Body of pancreas (tissue), 4 donors: ENCODE data around the gene HNRNPH2. TPM values are rescaled to one million over a fixed set of nuclear protein-coding genes. Genes with fewer than 3 reads are reported as not detected.

Experiments
- ATAC-seq: fragments of 150-250 bp; one replicate; pipeline ENCODE4 v1.9.1; 2016
- DNase-seq, 4 donors: peaks; one replicate each; pipeline ENCODE4 v3.0.0-alpha.2; 2019
- H3K27ac ChIP-seq, 4 donors: fragments of 200-600 bp; sonication (generic); 1 replicate in 3 of 4; 2 replicates in 1 of 4; pipeline versions ENCODE4 v1.5.1 to v1.6.1; 2016 to 2019; ENCODE audit warnings: mild to moderate bottlenecking in 1 of 4, mixed read lengths in 1 of 4, moderate library complexity in 1 of 4
- H3K27me3 ChIP-seq, 2 donors: fragments of 200-600 bp; sonication (generic); one replicate each; pipeline ENCODE4 v1.6.0; 2016; ENCODE audit warnings: mild to moderate bottlenecking in 1 of 2
- H3K36me3 ChIP-seq, 2 donors: fragments of 200-600 bp; sonication (generic); replicated peaks in 1 of 2; 2 replicates each; pipeline ENCODE4 v1.5.1; 2016; ENCODE audit warnings: low read depth in 2 of 2; ENCODE audit not compliant: insufficient read depth in 1 of 2
- H3K4me1 ChIP-seq: fragments of 200-600 bp; sonication (generic); one replicate; pipeline ENCODE4 v1.6.0; 2016
- H3K4me3 ChIP-seq, 2 donors: fragments of 200-600 bp; sonication (generic); 1 replicate in 1 of 2; 2 replicates in 1 of 2; pipeline ENCODE4 v1.5.1; 2016 to 2019
- H3K9me3 ChIP-seq, 3 donors: fragments of 200-600 bp; sonication (generic); 1 replicate in 2 of 3; 2 replicates in 1 of 3; pipeline ENCODE4 v1.5.1; 2016
- CTCF ChIP-seq, 7 experiments: fragments of 450-650 bp in 4 of 7; fragments of 200-600 bp in 3 of 7; sonication (generic) in 3 of 7; IDR thresholded peaks; one replicate each; pipeline ENCODE4 v1.5.1; 2016 to 2019; ENCODE audit warnings: antibody characterized with exemption in 7 of 7
- POLR2A ChIP-seq, 3 donors: fragments of 450-650 bp; IDR thresholded peaks; one replicate each; pipeline ENCODE4 v1.6.1; 2016; ENCODE audit warnings: antibody characterized with exemption in 3 of 3, mild to moderate bottlenecking in 2 of 3
- WGBS, 2 donors: methylation state at CpG; one replicate each; pipeline ENCODE4 v1.1.5; 2017; 5-methylcytosine and 5-hydroxymethylcytosine counted together
- intact Hi-C: fragments of 100-400 bp; cut with DNase I; formaldehyde crosslinking; loops from one replicate; pipeline ENCODE4 v1.15.1; 2023
- total RNA-seq, 2 donors: library from RNA; depleted of rRNA; stranded (reverse); fragments of >200 nt; gene quantifications; one replicate each; pipeline ENCODE4 v1.1.0, GENCODE V29; 2016

Gene HNRNPH2
- total RNA-seq, result 10 to 100 TPM; 24.1 to 25.7 TPM

- peaks cover 7% of the 10 kb centered on the region for H3K4me1 ChIP-seq
- TF ChIP-seq POLR2A (IDR thresholded peaks at IDR 0.05) (peak; percentile 70 to 96 (median 91)), CTCF (IDR thresholded peaks at IDR 0.05) (peak in 2 of 7 experiments; percentile 39 to 40)
- WGBS, 2 donors, result 0% methylated on average over 12 to 45 of the region's 47 CpGs
Observed at GRCh38 chrX:101407748-101408531, at the start of gene HNRNPH2, which contains the start of gene GLA. HNRNPH2 (plus strand) TSS chrX:101408222; CDS start chrX:101411989, 3,767 bp downstream. GLA (minus strand) TSS chrX:101407925; CDS start chrX:101407903, 22 bp downstream.

GRCh38 chrX:101359966-101360365 is 48.1 kb upstream of the HNRNPH2 start:
- no peaks in the 10 kb centered on the region for H3K4me1 ChIP-seq
- H3K36me3 ChIP-seq, result no peaks in the 10 kb centered on the region
- DNase-seq (no peak), ATAC-seq (no peak)
- H3K27ac ChIP-seq, result no peak overlapping the region
- TF ChIP-seq CTCF (IDR thresholded peaks at IDR 0.05), result no peak
- TF ChIP-seq POLR2A (IDR thresholded peaks at IDR 0.05), result no peak
- H3K4me3 ChIP-seq, result no peak overlapping the region
- no peaks in the 10 kb centered on the region for H3K9me3 ChIP-seq
- no peaks in the 10 kb centered on the region for H3K27me3 ChIP-seq
- WGBS, 2 donors, result 50 to 80% methylated on average over 1 of the region's 1 CpG
- intact Hi-C loops, result no loop called here

More at GRCh38 chrX:101407748-101408531, at the start of gene HNRNPH2, which contains the start of gene GLA:
- intact Hi-C loops, result no loop called here
- peak within 1 kb of the TSS in 1 of 2 donors; percentile 50 for H3K4me3 ChIP-seq
- H3K9me3 ChIP-seq, result no peaks in the 10 kb centered on the region
- ATAC-seq, result peak; percentile 99
- H3K27ac ChIP-seq, result peak within 1 kb of the TSS; percentile 83 to 94 (median 93)
- no peaks in the 10 kb centered on the region for H3K36me3 ChIP-seq
- no peaks in the 10 kb centered on the region for H3K27me3 ChIP-seq
- DNase-seq, result peak; percentile 92 to 97 (median 94)

- Histone ChIP-seq H3K4me1 (no peaks in the 10 kb centered on the region), H3K36me3 (no peaks in the 10 kb centered on the region), H3K27ac (no peak overlapping the region), H3K27me3 (no peaks in the 10 kb centered on the region), H3K9me3 (no peaks in the 10 kb centered on the region), H3K4me3 (no peak overlapping the region)
- intact Hi-C loops, result no loop called here
- no peak for TF ChIP-seq CTCF (IDR thresholded peaks at IDR 0.05)
- TF ChIP-seq POLR2A (IDR thresholded peaks at IDR 0.05), result no peak
- WGBS, 2 donors, result 65 to 71% methylated on average over 7 of the region's 7 CpGs
- no peak for ATAC-seq
- DNase-seq, result no peak
Observed at GRCh38 chrX:101360390-101360789, 47.6 kb upstream of the HNRNPH2 start.

GRCh38 chrX:101362116-101362515 is 45.9 kb upstream of the HNRNPH2 start:
- intact Hi-C loops, result no loop called here
- no peak for ATAC-seq
- DNase-seq, result no peak
- 71 to 74% methylated on average over 2 to 3 of the region's 3 CpGs for whole genome bisulfite sequencing, 2 donors
- Histone ChIP-seq H3K4me3 (no peak overlapping the region), H3K27me3 (no peaks in the 10 kb centered on the region), H3K4me1 (no peaks in the 10 kb centered on the region), H3K36me3 (no peaks in the 10 kb centered on the region), H3K9me3 (no peaks in the 10 kb centered on the region), H3K27ac (no peak overlapping the region)
- no peak for TF ChIP-seq POLR2A (IDR thresholded peaks at IDR 0.05)
- no peak for TF ChIP-seq CTCF (IDR thresholded peaks at IDR 0.05)
